CMK (cell line): Measurements from ENCODE around the gene NDUFS6.

ENCODE experiments used
- DNase-seq: peaks from one replicate; pipeline ENCODE4 v3.0.0-alpha.2; 2010; ENCODE audit warnings: low read depth

The NDUFS6 gene

DNA sequence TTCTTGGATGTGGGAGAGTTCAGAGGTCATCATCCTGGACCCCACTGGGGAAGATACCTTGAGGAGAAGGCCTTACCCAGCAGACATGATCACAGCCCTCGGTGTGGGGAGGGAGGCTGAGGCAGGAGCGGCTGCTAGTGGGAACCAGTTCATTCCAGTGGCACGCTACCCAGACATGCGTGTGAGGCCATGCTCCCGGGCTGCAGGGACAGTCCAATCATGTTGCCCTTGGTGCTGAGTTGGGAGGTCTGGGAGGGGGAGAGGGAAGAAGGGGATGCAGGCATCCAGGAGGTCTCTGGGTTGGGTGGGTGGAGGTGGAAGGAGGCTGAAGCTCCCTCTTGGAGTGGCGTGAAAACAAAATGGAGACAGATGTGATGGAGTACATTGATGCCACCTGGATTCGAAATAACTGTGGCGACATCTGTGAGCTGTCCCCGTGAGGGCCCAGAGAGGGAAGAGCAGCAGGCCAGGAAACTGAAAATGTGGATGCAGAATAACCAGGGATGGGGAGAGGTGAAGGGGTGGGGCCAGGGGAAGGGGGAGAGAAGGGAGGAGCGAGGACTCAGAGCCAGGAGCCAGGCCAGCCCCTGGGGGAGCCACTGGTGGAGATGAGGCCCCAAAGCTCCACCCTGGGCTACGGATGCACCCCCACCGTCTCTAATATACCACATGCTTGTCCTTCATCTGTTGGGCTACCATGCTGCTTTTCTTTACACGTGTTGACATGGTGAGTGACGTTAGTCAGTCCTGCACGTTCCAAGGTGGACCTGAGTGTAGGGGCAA is 16.2 kb downstream of the NDUFS6 start:
- DNase-seq: no peak

DNA sequence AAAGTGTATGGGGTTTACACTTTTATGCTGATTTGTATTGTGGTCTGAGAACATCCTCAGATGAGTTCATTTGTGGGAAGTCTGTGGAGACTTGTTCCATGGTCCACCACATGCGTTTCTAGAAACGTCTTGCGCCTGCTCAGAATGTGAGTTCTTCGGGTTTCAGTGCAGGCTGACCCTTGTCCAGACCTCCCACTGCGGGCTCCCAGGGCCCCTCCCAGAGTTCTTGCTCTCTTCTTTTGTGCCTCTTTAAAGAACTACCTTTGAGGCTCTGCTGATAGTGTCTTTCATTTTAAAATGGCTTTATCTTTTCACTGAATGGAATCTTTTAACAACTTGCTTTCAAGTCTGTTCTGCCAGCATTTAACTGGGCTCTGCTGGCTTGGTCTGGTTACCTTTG is 17.6 kb downstream of the NDUFS6 start:
- no peak for DNase-seq

DNA sequence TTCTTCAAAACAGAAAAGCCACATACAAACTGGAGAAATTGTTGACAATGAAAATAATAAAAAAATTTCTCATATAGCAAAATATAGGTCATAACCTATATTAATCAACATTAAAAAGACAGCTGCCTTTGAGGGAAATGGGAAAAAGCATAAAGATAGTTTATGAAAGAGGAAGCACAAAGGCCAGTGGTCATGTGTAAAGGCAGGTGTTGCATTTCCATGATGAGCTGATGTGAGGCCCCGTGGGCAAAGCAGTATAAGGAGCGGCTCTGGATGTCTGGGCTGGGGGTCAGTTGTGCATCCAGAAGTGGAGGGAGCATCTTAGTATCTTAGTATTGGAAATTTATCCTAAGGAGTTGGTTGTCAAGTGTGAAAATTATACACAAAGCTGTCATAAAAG is 18.3 kb downstream of the NDUFS6 start:
- DNase-seq: no peak

DNA sequence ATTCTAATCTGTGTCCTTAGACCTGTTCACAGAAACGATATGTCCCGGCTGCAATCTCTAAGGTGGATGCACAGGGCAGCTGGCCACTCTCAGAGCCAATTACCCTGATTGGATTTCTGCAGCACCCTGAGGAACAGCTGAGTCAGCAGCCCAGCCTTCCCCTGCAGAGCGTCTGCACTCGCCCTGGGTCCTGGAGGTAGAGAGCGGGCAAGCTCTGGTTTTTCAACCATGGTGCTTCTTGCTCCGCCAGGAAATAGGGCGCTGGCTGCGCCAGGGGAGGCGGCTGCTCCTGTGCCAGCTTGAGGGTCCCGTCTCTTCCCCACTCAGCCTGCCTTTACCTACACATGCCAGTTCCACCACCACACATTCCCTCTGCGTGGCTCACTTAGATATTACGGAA is 19.2 kb downstream of the NDUFS6 start:
- no peak for DNase-seq

DNA sequence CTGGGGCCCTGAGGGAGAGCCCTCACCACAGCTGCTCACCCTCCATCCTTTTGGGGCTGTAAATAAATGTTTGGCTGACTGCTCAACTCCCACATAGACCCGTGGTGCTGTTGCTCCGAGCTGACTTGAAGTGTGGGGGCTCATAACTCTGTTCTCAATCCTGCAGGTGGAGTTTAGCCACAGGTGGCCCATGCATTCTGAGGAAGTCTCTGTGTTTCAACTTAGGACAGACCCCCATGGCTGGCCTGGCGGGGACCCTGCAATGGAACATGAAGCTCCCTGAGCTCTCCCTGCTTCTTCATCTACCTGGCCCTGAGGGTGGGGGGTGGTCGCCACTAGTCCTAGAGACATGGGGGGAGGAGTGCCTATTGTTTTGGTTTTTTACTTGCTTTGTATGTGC is 19.7 kb downstream of the NDUFS6 start:
- no peak for DNase-seq

DNA sequence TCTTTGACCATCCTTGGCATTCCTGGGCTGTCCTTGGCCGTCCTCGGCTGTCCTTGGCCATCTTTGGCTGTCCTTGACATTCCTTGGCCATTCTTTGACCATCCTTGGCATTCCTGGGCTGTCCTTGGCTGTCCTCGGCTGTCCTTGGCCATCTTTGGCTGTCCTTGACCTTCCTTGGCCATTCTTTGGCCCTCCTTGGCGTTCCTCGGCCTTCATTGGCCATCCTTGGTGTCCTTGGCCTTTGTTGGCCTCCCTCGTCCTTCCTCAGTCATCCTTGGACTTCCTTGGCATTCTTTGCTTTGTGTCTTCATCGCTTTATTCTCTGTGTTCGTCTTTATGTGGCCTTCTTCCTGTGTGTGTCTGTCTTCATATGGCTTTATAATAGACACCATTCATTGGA is 20.7 kb downstream of the NDUFS6 start:
- DNase-seq: no peak

DNA sequence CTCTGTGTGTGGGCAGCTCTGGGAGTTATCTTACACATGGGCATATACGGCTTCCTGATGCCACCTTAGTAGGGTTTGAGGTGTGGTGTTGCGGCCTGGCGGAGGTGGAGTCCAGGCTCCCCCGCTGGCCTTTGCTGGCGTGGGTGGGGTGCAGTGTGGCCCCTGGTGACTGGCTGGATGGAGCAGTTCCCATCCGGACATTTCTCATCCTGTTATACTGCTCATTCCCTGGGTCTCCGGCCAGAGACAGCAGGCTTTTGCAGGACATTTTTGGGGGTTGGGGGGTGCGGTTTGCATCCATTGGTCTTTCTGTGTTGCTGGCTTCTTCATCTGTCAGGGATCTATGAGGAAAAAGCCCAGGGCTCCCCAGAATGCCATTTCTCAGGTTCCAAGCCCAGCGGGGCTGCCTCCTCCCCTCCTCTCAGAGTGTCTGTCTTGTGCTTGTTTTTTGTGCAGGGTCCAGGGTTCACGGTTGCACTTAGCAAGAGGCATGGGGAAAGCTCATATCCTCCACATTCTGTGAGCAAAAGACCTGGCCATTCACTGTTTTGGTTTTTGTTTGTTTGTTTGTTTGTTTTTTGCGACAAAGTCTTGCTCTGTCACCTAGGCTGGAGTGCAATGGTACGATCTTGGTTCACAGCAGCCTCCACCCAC is 22.3 kb downstream of the NDUFS6 start:
- no peak for DNase-seq

DNA sequence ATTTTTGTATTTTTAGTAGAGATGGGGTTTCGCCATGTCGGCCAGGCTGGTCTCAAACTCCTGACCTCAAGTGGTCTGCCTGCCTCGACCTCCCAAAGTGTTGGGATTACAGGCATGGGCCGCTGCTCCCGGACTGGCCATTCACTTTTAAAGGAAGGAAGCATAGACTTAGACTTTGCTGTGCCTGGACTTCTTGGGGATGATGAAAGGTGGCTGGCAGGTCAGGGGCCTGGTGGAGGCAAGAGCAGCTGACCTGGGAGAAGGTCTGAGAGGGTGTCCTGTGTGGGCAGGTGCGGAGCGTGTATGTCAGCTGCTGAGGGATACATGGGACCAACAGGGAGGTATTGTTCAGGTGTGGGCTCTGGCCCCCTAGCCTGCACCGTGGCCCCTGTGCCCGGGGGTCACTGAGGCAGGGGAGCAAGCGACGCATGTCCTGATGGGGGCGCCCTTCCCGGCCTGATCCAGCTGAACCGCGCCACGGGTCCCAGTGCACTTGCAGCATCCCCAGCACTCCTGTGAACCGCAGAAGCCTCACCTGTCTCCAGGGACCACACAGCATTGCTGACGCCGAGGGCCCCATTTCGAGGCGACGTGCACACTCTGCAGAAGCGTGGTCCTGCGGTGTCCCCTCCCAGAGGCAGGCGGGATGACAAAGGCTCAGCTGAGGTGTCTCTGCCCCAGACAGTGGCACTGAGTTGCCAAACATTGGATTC is 23.1 kb downstream of the NDUFS6 start:
- no peak for DNase-seq

DNA sequence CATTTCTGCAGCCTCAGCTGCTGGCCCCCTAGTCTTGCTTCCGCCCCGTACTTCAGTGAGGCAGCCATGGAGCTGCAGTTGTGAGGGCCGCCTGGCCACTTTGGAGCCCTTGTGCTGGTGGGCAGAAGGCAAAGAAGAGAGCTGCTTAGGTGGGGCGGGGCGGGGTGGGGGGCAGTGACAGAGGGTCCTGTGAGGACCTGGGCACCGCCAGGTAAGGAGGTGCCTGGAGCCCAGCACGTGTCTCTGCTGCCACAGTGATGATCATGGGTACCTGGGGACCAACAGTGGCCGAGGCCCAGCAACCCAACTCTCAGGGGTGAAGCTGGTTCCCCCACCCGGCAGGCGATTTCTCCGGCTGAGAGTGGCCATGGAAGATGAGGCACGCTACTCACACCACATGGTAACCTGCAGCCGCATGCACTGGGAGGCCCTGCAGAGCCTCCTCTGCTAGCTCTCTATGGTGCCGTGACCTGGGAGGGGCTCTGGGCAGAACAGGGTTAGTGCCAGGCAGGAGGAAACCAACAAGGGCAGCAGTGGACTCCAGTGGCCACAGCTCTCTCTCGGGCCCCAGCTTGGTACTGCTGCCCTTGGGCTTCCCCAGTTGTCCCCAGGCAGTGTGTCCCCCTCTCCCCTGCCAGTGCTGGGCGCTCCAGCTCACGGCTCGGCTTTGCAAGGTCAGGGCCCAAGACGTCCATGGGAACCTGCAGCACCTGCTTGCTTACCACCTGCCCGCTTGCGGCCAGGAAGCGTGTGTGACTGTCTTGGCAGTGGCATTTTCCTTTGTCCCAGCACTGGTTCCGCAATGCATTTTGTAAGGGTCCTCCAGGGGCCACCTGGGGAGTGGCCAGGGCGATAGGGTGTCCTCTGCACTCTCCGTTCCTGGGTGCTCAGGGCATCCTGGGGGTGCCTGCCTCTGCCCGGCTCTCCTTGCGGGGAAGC is 24.0 kb downstream of the NDUFS6 start:
- no peak for DNase-seq

DNA sequence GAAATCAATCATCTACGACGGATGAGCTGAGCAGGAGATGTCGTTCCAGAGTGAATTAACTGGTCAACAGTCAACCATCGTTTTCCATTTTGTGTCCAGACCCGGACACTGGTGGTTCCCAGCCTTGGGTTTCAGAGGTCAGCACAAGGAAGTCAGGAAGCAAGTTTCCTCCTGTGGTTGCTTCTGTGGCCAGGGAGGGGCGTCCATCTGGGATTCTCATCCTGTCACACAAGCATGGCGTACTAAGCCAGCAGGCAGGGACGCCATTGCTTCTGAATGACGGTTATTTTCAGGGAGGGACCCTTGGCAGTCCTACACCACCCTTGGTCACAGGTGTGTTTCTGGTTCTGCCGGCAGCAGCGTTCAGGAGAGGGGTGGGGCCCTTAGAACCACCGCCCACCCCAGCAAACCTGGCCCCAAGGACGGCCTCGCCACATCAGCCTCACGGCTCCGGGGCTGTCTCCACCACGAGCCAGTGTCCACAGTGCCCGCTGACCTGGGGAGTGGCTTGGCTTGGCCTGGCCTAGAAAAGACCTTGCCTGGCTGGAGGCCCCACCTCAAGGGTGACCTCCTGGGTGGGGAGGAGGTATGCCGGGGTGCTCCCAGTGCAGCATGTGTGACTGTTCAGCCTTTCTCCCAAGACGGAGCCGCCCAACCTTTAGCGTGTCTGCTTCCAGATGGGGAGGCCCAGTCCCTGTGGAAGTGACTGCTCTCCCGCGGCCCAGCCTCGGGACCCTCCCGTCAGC is 25.2 kb downstream of the NDUFS6 start:
- DNase-seq: no peak

DNA sequence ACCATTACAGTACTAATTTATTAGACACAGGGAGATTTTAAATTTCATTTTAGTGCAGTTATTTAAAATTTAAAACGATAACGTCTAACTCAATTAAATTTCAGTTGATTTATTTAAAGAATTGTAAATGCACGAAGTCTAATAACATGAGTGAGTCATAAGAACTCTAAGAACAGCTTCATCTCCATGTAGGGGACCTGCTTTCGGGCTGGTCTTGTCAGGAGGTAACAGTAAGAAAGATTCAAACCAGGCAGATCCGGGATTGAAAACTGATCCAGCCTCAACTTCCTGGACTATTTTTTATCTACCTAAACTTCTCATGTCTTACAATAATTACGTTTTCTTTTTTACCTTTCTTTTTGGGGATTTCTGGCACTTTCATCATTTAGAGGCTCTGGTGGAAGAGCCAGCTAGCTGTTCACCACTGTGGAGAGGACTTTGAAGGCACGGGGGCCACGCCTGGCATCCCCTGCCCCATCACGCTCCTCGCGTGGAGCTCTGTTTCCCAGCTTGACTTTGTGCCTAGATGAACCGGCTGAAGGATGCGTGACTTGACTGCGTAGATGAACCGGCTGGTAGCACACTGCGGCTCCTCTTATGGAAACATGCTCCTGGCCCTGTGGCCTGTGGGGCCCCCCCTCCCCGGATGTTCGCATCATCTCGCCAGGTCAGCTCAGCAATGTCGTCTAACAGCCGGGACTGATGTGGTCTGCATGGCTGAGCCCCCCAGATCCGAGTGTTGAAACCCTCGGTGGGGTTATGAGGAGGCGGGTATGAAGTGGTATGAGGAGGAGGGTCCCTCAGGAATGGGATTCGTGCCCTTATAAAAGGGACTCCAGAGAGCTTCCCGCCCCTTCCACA is 26.0 kb downstream of the NDUFS6 start:
- no peak for DNase-seq

DNA sequence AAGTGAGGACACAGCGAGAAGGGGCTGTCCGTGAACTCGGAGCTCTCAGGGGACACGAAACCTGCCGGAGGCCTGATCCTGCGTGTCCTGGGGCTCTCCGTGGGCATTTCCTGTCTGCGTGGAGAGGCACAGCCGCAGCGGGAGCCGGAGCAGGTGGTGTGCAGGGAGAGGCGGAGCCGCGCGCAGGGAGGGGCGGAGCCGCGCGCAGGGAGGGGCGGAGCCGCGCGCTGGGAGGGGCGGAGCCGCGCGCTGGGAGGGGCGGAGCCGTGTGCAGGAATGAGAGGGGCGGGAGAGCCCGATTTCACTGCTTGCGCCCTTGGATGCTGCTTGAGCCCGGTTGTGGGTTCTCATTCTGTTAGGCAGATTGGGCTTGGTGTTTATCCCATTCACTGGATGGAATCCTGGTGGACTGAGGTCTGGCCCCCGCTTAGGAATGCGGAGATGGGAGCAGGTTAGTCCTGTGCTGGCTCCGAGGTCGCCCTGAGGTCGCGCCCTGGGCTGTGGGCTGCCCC is 26.7 kb downstream of the NDUFS6 start:
- no peak for DNase-seq

DNA sequence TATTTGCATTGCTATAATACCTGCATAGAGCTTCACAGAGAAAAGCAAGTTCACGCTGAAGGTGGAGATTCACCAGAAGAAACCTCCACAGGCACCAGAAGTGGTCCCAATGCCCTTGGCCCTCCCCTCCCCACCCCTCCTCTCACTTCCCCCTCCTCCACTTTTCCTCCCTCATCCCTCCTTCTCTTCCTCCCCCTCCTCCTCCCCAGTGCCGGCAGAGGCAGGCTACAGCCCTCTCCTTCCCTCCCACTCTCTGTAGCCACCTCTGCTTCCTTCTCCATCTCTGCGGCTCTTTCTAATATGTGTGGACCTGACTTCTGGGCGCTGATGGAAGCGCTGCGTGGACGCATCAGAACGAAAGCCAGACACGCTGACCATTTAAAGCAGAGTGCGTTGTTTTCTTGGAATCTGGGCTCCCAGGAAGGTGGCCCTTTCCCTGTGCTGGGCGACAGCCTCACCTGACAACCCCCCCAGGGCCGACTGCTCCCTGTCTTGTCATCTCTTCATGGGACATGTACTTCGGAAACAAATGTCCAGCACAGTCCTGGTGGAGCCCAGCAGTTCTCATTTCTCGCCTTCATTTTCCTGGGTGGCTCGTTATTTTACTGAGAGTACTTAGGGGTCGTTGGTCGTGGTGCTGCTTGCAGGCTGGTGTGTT is 29.5 kb downstream of the NDUFS6 start:
- no peak for DNase-seq

DNA sequence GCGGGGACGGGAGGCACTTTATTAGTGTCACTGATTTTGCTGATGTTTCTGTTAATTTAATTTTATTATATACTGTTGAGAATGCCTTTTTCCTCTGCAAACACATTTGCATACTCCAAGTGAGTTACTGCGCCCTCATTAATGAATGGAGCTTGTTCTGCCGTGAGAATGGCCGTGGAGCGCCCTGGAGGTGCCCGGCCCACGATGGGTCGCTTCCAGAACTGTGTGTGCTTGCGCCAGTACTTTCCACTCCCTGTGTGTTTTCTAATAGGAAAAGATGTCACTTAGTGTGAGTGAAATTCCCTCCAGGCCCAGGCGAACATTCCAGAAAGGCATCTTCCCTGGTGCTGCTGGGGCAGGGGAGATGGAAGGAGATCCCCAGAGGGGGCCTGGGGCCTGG is 30.1 kb downstream of the NDUFS6 start:
- no peak for DNase-seq

DNA sequence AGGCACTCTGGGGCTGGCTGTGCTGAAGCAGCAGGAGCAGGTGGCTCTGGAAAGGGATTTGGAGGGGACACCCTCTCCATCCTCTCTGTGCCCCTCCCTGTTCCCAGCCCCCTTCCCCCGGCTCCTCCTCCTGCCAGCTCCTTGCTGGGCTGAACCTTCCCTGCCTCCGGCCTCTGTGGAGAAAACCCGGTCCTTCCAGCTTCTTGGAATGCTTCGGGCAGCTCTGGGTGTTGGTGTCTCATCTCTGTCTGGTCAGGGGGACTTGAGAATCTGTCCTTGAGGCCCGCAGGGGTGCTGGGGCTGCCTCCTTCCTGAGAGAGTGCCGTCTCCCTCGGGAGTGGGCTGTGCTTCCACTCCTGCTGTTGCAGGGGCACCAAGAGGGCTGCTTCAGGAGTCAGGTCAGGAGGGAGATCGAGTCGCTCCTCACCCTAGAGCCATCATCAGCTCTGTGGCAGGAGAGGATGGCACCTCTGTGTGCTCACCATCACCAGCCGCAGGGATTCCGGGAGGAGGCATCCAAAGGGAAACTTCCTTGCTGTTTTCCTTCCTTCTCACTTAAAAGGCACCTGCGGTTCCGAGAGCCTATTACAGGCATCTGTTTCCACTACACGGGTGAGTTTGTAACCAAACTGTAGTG is 30.6 kb downstream of the NDUFS6 start:
- DNase-seq: no peak

DNA sequence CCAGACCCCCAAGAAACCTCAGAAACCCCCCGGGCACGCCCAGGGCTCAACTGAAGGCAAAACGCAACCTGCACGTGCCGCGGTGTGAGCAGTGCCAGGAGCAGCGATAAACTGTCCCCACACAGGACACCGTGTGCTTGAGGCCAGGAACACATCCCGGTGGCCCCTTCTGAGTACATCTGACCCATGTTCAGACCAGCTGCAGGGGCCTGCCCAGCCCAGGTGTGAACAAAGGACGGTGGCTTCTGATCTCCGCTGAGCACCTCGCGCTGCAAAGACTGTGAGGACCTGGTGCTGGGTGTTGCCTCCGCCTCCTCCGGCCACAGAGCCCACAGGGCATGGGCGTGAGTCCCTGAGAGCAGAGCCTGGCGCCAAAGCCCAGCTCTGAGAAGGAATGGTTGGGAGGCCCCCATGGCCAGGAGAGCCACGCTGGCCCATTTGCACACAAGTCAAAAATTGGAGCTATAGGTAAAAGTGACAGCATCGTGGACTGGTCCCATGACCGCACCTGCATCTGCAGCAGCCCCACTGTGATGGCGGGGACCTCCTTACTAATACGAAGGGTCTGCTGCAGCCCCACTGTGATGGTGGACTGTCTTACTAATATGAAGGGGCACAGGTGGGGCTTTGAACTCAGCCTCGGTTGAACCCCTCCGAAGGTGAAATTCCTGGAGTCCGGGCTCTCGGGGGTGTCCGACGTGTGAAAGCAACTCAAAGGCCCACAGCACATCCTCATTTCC is 31.5 kb downstream of the NDUFS6 start:
- no peak for DNase-seq

DNA sequence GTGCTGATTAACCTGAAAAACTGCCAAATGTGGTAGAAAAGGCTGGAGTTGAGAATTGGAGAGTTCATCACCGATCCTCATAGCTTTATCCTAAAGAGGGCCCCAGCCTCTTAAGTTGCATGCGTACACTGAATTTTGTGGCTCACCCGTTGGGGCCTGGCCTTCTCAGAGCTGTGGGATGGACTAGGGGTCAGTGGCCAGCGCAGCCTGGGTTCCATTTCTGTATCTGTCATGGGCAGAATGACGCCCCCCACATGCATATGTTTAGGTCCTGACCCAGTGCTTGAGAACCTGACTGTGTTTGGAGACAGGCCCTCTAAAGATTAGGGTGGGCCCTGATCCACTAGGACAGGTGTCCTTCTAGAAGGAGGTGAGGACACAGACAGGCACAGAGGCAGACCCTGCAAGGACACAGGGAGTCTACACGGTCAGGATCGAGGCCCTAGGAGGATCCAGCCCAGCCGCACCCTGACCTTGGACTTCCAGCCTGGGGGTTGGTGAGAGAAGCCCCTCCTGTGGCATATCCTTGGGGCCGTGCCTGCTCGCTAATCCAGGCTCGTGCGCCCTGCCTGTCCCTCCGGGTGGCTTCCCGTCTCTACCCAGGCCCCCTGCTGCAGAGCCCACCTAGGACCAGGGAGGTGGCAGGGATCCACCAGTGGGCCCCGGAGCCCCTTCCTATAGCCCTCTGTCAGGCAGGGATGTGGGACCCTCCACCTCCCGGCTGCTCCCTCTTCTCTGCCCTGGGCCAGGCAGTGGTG is 32.2 kb downstream of the NDUFS6 start:
- DNase-seq: no peak
